Gastrocnemius medialis (tissue), 4 donors: Measurements from ENCODE around the gene KLHL7. TPM values are rescaled to one million over a fixed set of nuclear protein-coding genes. Genes with fewer than 3 reads are reported as not detected.

Experiments
- ATAC-seq, 2 donors: fragments of 150-250 bp; one replicate each; pipeline ENCODE4 v1.9.1; 2016
- DNase-seq, 2 donors: peaks; one replicate each; pipeline ENCODE4 v3.0.0-alpha.2; 2019
- H3K27ac ChIP-seq, 4 donors: fragments of 200-600 bp; sonication (generic); 1 replicate in 1 of 4; 2 replicates in 3 of 4; pipeline ENCODE4 v1.5.1; 2016 to 2018; ENCODE audit warnings: mild to moderate bottlenecking in 2 of 4, moderate library complexity in 1 of 4
- H3K27me3 ChIP-seq, 3 donors: fragments of 200-600 bp; sonication (generic) in 2 of 3; 1 replicate in 1 of 3; 2 replicates in 2 of 3; pipeline versions ENCODE4 v1.5.1 to v1.6.0; 2016 to 2019; ENCODE audit warnings: mild to moderate bottlenecking in 1 of 3, moderate library complexity in 1 of 3
- H3K36me3 ChIP-seq, 2 donors: fragments of 200-600 bp; sonication (generic) in 1 of 2; one replicate each; pipeline ENCODE4 v1.5.1; 2017 to 2018
- H3K4me1 ChIP-seq, 2 donors: fragments of 200-600 bp; sonication (generic) in 1 of 2; one replicate each; pipeline ENCODE4 v1.5.1; 2016 to 2017; ENCODE audit warnings: mild to moderate bottlenecking in 2 of 2
- H3K4me3 ChIP-seq, 4 donors: fragments of 200-600 bp; sonication (generic) in 3 of 4; 1 replicate in 1 of 4; 2 replicates in 3 of 4; pipeline ENCODE4 v1.5.1; 2016 to 2019; ENCODE audit warnings: mild to moderate bottlenecking in 2 of 4
- H3K9me3 ChIP-seq, 3 donors: fragments of 200-600 bp; sonication (generic) in 2 of 3; 1 replicate in 1 of 3; 2 replicates in 2 of 3; pipeline ENCODE4 v1.5.1; 2016 to 2019
- POLR2A ChIP-seq, 2 donors: fragments of 450-650 bp; IDR thresholded peaks; one replicate each; pipeline ENCODE4 v1.6.1; 2017; ENCODE audit warnings: antibody characterized with exemption in 2 of 2, mild to moderate bottlenecking in 2 of 2, moderate library complexity in 2 of 2
- in situ Hi-C, 4 donors: fragments of 200-750 bp; cut with MboI; loops; one replicate each; pipeline versions ENCODE4 v1.15.0 to v1.8.0; 2017; ENCODE audit warnings: low sequenced_read_pairs in 4 of 4
- intact Hi-C: fragments of 100-400 bp; cut with DNase I; formaldehyde crosslinking; loops from one replicate; pipeline ENCODE4 v1.15.1; 2023; ENCODE audit warnings: low total_unique reads
- total RNA-seq, 4 donors: library from RNA; depleted of rRNA; stranded (reverse); fragments of >200 nt; gene quantifications; one replicate each; pipeline versions ENCODE4 v1.1.0 to v1.2.3, GENCODE V29; 2016
- TF ChIP-seq, protein P1 (sequence below), 5 experiments: fragments of 450-650 bp in 3 of 5; fragments of 200-600 bp in 2 of 5; sonication (generic) in 2 of 5; IDR thresholded peaks in 4 of 5; conservative IDR thresholded peaks in 1 of 5; 1 replicate in 4 of 5; 2 replicates in 1 of 5; pipeline ENCODE4 v1.5.1; 2016 to 2019; ENCODE audit warnings: antibody characterized with exemption in 5 of 5, mild to moderate bottlenecking in 3 of 5, moderate library complexity in 3 of 5

The KLHL7 gene
- total RNA-seq, 4 donors from 2014 or later = 12.2 to 21.4 (median 14.9) TPM

DNA sequence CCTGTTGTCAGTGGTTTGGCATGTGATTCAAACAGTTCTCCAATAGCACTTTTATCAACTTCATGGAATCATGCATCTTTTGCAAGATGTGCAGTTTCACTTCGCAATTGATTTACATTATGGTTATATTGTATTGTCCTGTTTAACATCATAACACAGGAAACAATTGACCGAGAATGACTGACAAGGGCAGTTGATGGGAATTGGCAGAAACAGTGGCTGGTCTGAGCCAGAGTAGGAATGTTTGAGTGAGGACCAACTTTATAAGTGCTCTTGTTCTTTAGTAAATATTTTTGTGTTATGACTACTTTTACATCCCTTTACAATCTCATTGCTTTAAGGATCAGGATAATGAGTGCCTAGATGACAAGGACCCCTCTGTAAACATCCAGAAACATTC lies 2.2 kb downstream of the KLHL7 start:
- Histone ChIP-seq H3K27me3 (no peaks in the 10 kb centered on the region), H3K4me3 (peak overlapping the region in 1 of 4 donors; percentile 84), H3K36me3 (no peaks in the 10 kb centered on the region), H3K27ac (no peak overlapping the region), H3K4me1 (peaks cover 37 to 55% of the 10 kb centered on the region in 2 donors), H3K9me3 (no peaks in the 10 kb centered on the region)
- DNase-seq (no peak), ATAC-seq (no peak)
- in situ Hi-C loops = loop anchor here in 1 of 4 donors (10.0 kb wide), 1 partner anchor 77 kb away; the partner anchor contains the start of gene NUP42
- TF ChIP-seq, protein P1, sequence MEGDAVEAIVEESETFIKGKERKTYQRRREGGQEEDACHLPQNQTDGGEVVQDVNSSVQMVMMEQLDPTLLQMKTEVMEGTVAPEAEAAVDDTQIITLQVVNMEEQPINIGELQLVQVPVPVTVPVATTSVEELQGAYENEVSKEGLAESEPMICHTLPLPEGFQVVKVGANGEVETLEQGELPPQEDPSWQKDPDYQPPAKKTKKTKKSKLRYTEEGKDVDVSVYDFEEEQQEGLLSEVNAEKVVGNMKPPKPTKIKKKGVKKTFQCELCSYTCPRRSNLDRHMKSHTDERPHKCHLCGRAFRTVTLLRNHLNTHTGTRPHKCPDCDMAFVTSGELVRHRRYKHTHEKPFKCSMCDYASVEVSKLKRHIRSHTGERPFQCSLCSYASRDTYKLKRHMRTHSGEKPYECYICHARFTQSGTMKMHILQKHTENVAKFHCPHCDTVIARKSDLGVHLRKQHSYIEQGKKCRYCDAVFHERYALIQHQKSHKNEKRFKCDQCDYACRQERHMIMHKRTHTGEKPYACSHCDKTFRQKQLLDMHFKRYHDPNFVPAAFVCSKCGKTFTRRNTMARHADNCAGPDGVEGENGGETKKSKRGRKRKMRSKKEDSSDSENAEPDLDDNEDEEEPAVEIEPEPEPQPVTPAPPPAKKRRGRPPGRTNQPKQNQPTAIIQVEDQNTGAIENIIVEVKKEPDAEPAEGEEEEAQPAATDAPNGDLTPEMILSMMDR (IDR thresholded peaks at IDR 0.05 in 4 of 5, conservative IDR thresholded peaks at IDR 0.05 in 1 of 5) = no peak
- no peak for TF ChIP-seq POLR2A (IDR thresholded peaks at IDR 0.05)
- intact Hi-C loops = loop anchor here (5.0 kb wide), 3 partner anchors 95 to 285 kb away; partner anchors contain the start of genes HYCC1 and TOMM7

DNA sequence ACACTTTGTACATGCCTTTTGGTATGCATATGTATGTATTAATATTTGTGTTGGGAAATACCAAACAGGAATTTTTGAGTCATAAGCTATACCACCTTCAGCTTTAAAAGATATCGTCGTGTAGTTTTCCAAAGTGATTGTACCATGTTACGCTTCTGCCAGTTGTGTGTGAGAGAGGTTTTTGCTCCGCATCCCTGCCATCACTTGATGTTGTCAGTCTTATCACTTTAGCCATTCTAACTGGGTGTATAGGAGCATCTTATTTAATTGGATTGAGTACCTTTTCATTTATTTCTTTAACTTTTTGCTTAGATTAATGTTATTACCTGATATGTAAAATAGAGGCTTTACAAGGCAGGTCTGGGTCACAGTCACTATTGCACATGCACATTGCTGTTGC lies 3.4 kb downstream of the KLHL7 start:
- Histone ChIP-seq H3K27me3 (no peaks in the 10 kb centered on the region), H3K4me3 (no peak overlapping the region), H3K4me1 (peaks cover 40 to 55% of the 10 kb centered on the region in 2 donors), H3K36me3 (no peaks in the 10 kb centered on the region), H3K27ac (no peak overlapping the region), H3K9me3 (no peaks in the 10 kb centered on the region)
- ATAC-seq (no peak), DNase-seq (no peak)
- TF ChIP-seq POLR2A (IDR thresholded peaks at IDR 0.05) = no peak
- TF ChIP-seq, protein P1 (IDR thresholded peaks at IDR 0.05 in 4 of 5, conservative IDR thresholded peaks at IDR 0.05 in 1 of 5) = no peak
- intact Hi-C loops (loop anchor here (5.0 kb wide), 3 partner anchors 97 to 287 kb away; partner anchors contain the start of genes HYCC1 and TOMM7), in situ Hi-C loops (loop anchor here in 1 of 4 donors (10.0 kb wide), 1 partner anchor 76 kb away; the partner anchor contains the start of gene NUP42)

DNA sequence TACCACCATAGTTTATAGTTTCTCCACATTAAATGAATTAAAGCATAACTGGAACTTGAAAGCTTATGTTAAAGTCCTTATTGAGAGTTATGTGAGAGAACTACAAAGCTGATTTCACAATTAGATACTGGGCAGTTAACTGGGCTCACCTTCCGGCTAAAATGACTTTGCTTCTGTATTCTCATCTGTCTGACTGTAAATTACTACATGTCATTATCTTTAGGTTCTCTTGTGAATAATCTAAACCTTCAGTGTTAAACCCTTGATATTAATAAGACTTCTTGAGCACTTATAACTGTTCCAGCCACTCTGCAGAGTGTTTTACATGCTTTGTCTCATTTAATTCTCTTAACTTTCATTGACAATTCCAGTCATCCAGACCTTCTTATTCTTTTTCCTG lies 3.9 kb downstream of the KLHL7 start:
- Histone ChIP-seq H3K9me3 (no peaks in the 10 kb centered on the region), H3K36me3 (no peaks in the 10 kb centered on the region), H3K27ac (no peak overlapping the region), H3K4me3 (no peak overlapping the region), H3K4me1 (peaks cover 43 to 55% of the 10 kb centered on the region in 2 donors), H3K27me3 (no peaks in the 10 kb centered on the region)
- ATAC-seq = no peak
- in situ Hi-C loops (loop anchor here in 1 of 4 donors (10.0 kb wide), 1 partner anchor 75 kb away; the partner anchor contains the start of gene NUP42), intact Hi-C loops (loop anchor here (5.0 kb wide), 3 partner anchors 97 to 287 kb away; partner anchors contain the start of genes HYCC1 and TOMM7)
- no peak for TF ChIP-seq POLR2A (IDR thresholded peaks at IDR 0.05)
- TF ChIP-seq, protein P1 (IDR thresholded peaks at IDR 0.05 in 4 of 5, conservative IDR thresholded peaks at IDR 0.05 in 1 of 5) = no peak
- no peak for DNase-seq

DNA sequence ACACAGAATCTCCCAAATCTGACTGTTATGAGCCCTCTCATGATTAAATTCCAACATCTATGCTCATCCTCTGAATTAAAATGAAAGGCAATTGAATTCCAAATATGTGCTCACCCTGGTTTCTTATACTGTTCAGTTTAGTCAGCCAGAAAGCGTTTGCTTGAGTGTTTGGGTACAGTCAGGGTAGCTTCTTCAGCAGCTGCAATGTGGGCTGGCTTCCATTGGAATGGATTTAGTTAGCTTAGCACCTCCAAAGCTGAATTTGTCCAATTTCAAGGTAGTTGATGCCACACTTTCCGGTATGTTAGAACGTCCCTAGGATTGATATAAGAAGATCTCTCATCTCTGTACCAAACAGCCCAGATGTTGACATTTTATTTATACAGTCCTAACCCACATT lies 9.3 kb downstream of the KLHL7 start:
- intact Hi-C loops = no loop called here
- H3K36me3 ChIP-seq = no peaks in the 10 kb centered on the region
- DNase-seq (no peak), ATAC-seq (no peak)
- no peak overlapping the region for H3K27ac ChIP-seq
- no peaks in the 10 kb centered on the region for H3K27me3 ChIP-seq
- H3K4me3 ChIP-seq = no peak overlapping the region
- in situ Hi-C loops = no loop called here
- peaks cover 23 to 43% of the 10 kb centered on the region in 2 donors for H3K4me1 ChIP-seq
- TF ChIP-seq, protein P1 (IDR thresholded peaks at IDR 0.05 in 4 of 5, conservative IDR thresholded peaks at IDR 0.05 in 1 of 5) = no peak
- TF ChIP-seq POLR2A (IDR thresholded peaks at IDR 0.05) = no peak
- no peaks in the 10 kb centered on the region for H3K9me3 ChIP-seq
